NK-92 (cell line): ENCODE results near the gene SIK3.

Experiments used
- DNase-seq: peaks from one replicate; lab custom pipeline; 2025; ENCODE audit not compliant: unreplicated experiment; lab: John Stamatoyannopoulos, UW

SIK3 gene

GRCh38 chr11:116972691-116973090 lies 125.5 kb downstream of the SIK3 start:
- DNase-seq, result no peak

- DNase-seq, result no peak
Observed at GRCh38 chr11:116970485-116971292, 127.5 kb downstream of the SIK3 start.

DNA sequence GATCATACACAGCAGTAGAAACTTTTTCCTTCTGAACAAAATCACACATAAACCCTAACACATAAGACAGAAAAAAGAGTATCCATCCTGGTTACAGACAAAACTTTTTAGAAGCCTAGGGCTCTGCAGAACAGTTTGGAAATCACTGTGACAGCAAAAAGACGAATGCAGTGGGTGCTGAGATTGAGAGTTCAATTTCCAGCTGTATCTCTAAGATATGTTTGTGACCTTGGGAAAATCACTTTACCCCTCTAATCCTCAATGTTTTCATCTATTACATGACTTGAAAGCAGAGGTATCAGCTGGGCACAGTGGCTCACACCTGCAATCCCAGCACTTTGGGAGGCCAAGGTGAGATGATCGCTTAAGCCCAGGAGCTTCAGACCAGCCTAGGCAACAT lies 128.5 kb downstream of the SIK3 start:
- no peak for DNase-seq

- no peak for DNase-seq
Observed at GRCh38 chr11:116964269-116964668, 134.0 kb downstream of the SIK3 start.

GRCh38 chr11:116963813-116964212 lies 134.4 kb downstream of the SIK3 start:
- no peak for DNase-seq

- no peak for DNase-seq
Observed at GRCh38 chr11:116962108-116962507, 136.1 kb downstream of the SIK3 start.

DNA sequence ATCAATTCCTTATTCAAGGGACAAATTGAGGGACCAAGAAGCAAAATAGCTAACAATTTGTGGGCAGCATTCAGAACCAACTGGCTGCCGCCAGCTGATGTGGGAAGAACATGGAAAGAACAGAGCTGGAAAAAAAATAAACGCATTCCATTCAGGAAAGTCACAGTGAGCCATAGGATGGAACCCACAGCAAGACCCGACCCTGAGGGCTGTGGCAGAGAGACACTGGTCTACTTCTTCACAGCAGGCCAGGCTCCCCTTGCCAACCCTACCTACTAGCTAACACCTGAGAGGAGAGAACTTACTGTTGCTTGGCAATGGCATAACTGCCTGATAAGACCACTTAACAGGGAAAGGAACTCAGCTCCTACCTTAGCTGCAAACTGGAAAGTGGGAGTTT lies 137.3 kb downstream of the SIK3 start:
- DNase-seq, result no peak

- DNase-seq, result no peak
Observed at GRCh38 chr11:116958246-116958645, 140.0 kb downstream of the SIK3 start.

DNA sequence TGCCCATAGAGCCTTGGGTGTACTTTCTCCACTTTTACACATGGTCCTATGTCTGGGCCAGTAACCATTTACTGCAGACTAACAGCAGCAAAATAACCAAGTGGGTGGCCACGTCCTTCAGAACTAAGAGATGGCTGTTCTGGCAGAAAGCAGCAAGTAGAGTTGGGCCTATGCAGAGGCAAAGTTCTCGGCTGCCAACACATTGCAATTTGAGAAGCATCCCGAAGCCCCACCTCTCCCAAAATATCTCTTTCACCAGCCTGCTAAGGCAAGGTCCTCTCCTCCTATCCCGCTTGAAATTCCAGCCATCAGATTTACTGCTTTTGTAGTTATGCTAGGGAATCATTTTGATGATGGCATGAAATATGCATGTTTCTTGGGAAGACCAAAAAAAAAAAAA lies 142.3 kb downstream of the SIK3 start:
- no peak for DNase-seq

DNA sequence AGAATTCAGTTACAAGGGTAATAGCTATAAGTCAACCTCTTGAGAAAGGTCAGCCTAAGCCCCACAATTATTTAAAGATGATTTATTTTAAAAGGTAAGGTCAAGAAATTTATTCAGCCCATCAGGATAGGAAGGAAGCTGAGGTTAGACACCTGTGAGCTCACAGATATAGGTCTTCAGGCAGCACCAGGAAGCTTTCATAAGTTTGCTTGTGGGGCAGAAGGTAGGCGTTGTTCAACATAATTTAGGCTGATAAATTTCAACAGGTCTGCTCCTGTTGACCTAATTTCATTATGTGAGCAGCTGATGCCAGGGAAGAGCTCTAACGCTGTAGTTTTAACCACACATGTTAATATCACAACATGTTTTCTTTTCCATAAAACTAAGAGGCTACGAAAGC lies 142.7 kb downstream of the SIK3 start:
- no peak for DNase-seq

- no peak for DNase-seq
Observed at GRCh38 chr11:116953530-116954285, 144.5 kb downstream of the SIK3 start.

DNA sequence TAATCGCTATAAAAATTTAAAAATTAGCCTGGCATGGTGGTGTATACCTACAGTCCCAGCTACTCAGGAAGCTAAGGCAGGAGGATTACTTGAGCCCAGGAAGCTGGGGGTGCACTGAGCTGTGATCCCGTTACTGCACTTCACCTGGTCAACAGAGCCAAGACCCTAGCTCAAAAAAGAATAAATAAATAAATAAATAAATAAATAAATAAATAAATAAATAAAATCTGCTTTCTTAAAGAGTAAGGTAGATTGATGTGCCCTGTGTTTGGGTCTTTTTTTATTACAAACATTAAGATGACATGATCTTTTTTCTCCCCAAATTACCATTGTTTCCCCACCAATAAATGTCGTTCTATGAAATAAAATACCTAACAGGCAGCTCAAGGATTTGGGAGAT lies 146.5 kb downstream of the SIK3 start:
- no peak for DNase-seq

- DNase-seq, result no peak
Observed at GRCh38 chr11:116950210-116950609, 148.0 kb downstream of the SIK3 start.

GRCh38 chr11:116948391-116948790 lies 149.8 kb downstream of the SIK3 start:
- no peak for DNase-seq

GRCh38 chr11:116946414-116946813 lies 151.8 kb downstream of the SIK3 start:
- DNase-seq, result no peak

GRCh38 chr11:116939499-116939898 lies 158.7 kb downstream of the SIK3 start:
- no peak for DNase-seq

- no peak for DNase-seq
Observed at GRCh38 chr11:116938471-116939070, 159.7 kb downstream of the SIK3 start.

DNA sequence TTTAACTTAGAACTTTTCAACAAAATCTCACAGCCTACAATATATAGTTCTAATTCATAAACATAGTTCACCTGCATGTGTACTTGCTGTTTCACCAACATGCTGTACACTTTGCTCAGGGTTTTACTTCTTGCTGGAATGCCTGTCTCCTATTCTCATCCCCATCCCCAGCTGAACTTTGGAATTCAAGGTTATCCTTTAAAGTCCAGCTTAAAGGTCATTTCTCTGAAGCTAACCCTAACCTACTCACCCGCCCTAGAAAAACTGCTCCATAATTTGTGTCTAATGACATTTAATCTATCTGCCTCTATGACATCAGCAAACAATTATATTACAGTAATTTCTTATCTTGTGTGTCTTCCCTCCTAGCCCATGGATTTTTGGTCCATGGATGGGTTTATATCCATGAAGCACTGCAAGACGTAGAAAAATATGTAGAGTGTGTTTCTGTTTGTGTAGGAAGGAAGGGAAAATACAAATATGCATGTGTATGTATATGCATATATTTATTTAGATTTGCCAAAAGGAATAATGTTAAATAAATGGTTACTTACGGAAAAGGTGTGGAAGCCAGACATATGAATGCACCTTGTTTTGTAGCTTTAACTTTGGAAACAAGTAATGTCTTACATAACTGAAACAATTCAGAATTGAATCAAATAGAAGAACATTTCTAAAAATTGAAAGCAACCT lies 161.3 kb downstream of the SIK3 start:
- DNase-seq, result no peak

- no peak for DNase-seq
Observed at GRCh38 chr11:116935514-116935913, 162.7 kb downstream of the SIK3 start.

- no peak for DNase-seq
Observed at GRCh38 chr11:116935089-116935488, 163.1 kb downstream of the SIK3 start.

GRCh38 chr11:116933961-116934360 lies 164.3 kb downstream of the SIK3 start:
- DNase-seq, result no peak
